IMR-90 (cell line): ENCODE data around the gene RAI1. TPM values are rescaled to one million over a fixed set of nuclear protein-coding genes. Genes with fewer than 3 reads are reported as not detected.
A peak's percentile ranks its signal among the peaks of the same experiment; 100 is the strongest.

Experiments
- ATAC-seq: fragments of 200-7000 bp; cut with Tn5 transposase; 2 replicates; pipeline ENCODE4 v1.9.1; 2020; ENCODE audit warnings: low read depth, mild to moderate bottlenecking, moderate library complexity
- BruUV-seq: library from RNA; stranded (reverse); fragments of 400-500 nt; replicated peaks from 2 replicates; lab custom pipeline; 2021; lab: Mats Ljungman, UMichigan
- CTCF ChIA-PET: fragments of 300-600 bp; formaldehyde crosslinking; extraction: SDS; loops from one replicate; lab custom pipeline; 2021; ENCODE audit warnings: antibody characterized with exemption; lab: Yijun Ruan, JAX
- POLR2A ChIA-PET: fragments of 300-600 bp; sonication (Branson Sonifier 250); formaldehyde crosslinking; loops from one replicate; lab custom pipeline; 2022; ENCODE audit warnings: antibody characterized with exemption; ENCODE audit not compliant: unreplicated experiment; lab: Charles Lee
- DNase-seq: peaks from one replicate; pipeline ENCODE4 v3.0.0; 2013
- H2AFZ ChIP-seq: replicated peaks from 2 replicates; pipeline ENCODE3; 2013; ENCODE audit warnings: low read length, mild to moderate bottlenecking; ENCODE audit not compliant: poor library complexity
- H2AK5ac ChIP-seq: 2 replicates; pipeline ENCODE4 v1.6.1; 2013; ENCODE audit warnings: low read depth, low read length, inconsistent platforms
- H2AK9ac ChIP-seq: replicated peaks from 2 replicates; pipeline ENCODE3; 2013; ENCODE audit warnings: mild to moderate bottlenecking, low read depth, low read length, moderate library complexity; ENCODE audit not compliant: poor library complexity
- H2BK120ac ChIP-seq: 2 replicates; pipeline ENCODE4 v1.6.1; 2013; ENCODE audit warnings: low read depth, low read length, inconsistent platforms
- H2BK15ac ChIP-seq: 3 replicates; pipeline ENCODE4 v1.6.1; 2013; ENCODE audit warnings: low read depth, low read length, inconsistent platforms
- H2BK20ac ChIP-seq: 2 replicates; pipeline ENCODE4 v1.6.1; 2013; ENCODE audit warnings: low read depth, mild to moderate bottlenecking, inconsistent platforms, low read length, moderate library complexity
- H2BK5ac ChIP-seq: 2 replicates; pipeline ENCODE4 v1.6.1; 2013; ENCODE audit warnings: mild to moderate bottlenecking, low read depth, low read length, inconsistent platforms; ENCODE audit not compliant: poor library complexity, severe bottlenecking
- H3K14ac ChIP-seq: replicated peaks from 2 replicates; pipeline ENCODE4 v1.6.1; 2013; ENCODE audit warnings: low read depth, low read length, inconsistent platforms
- H3K18ac ChIP-seq: 2 replicates; pipeline ENCODE4 v1.6.1; 2013; ENCODE audit warnings: low read depth, low read length, control low read depth
- H3K23ac ChIP-seq: 2 replicates; pipeline ENCODE4 v1.6.1; 2013; ENCODE audit warnings: low read depth, low read length, inconsistent platforms
- H3K27ac ChIP-seq: 2 replicates; pipeline ENCODE4 v1.5.1; 2013; ENCODE audit warnings: mild to moderate bottlenecking, control low read depth, low read length; ENCODE audit not compliant: insufficient read depth
- H3K27me3 ChIP-seq: 2 replicates; pipeline ENCODE4 v1.6.1; 2013; ENCODE audit warnings: low read length; ENCODE audit not compliant: control insufficient read depth, insufficient read depth
- H3K36me3 ChIP-seq: 2 replicates; pipeline ENCODE4 v1.6.1; 2013; ENCODE audit warnings: low read length, mixed read lengths; ENCODE audit not compliant: control insufficient read depth, insufficient read depth
- H3K4ac ChIP-seq: 2 replicates; pipeline ENCODE4 v1.6.1; 2013; ENCODE audit warnings: low read depth, low read length, inconsistent platforms
- H3K4me1 ChIP-seq: 2 replicates; pipeline ENCODE4 v1.6.1; 2013; ENCODE audit warnings: low read length, mixed read lengths; ENCODE audit not compliant: control insufficient read depth, insufficient read depth
- H3K4me2 ChIP-seq: 2 replicates; pipeline ENCODE4 v1.6.1; 2013; ENCODE audit warnings: low read depth, mild to moderate bottlenecking, control low read depth, low read length, moderate library complexity
- H3K4me3 ChIP-seq: 2 replicates; pipeline ENCODE4 v1.5.1; 2013; ENCODE audit warnings: low read depth, mild to moderate bottlenecking, control low read depth, low read length, moderate library complexity; ENCODE audit not compliant: insufficient read depth
- H3K56ac ChIP-seq: 2 replicates; pipeline ENCODE4 v1.6.1; 2013; ENCODE audit warnings: low read length, inconsistent platforms; ENCODE audit not compliant: insufficient read depth; ENCODE audit errors: extremely low read depth
- H3K79me1 ChIP-seq, 2 experiments: 2 replicates each; pipeline ENCODE4 v1.6.1; 2013; ENCODE audit warnings: low read length in 2 of 2, inconsistent platforms in 1 of 2, low read depth in 1 of 2
- H3K9ac ChIP-seq: 2 replicates; pipeline ENCODE4 v1.6.1; 2013; ENCODE audit warnings: low read depth, low read length, control low read depth
- H3K9me1 ChIP-seq: 2 replicates; pipeline ENCODE4 v1.6.1; 2013; ENCODE audit warnings: low read length, inconsistent platforms; ENCODE audit not compliant: insufficient read depth
- H3K9me3 ChIP-seq: 2 replicates; pipeline ENCODE4 v1.6.1; 2013; ENCODE audit warnings: low read length; ENCODE audit not compliant: control insufficient read depth, insufficient read depth
- H4K20me1 ChIP-seq: 2 replicates; pipeline ENCODE4 v1.6.1; 2013; ENCODE audit warnings: low read length, inconsistent platforms; ENCODE audit not compliant: insufficient read depth
- H4K5ac ChIP-seq: 2 replicates; pipeline ENCODE4 v1.6.1; 2013; ENCODE audit warnings: mild to moderate bottlenecking, low read depth, low read length, control low read depth
- H4K8ac ChIP-seq, 2 experiments: 2 replicates each; pipeline ENCODE4 v1.6.1; 2013; ENCODE audit warnings: low read depth in 2 of 2, low read length in 2 of 2, control low read depth in 1 of 2, inconsistent platforms in 1 of 2
- H4K91ac ChIP-seq: 2 replicates; pipeline ENCODE4 v1.6.1; 2013; ENCODE audit warnings: low read depth, low read length, inconsistent platforms; ENCODE audit not compliant: insufficient read depth
- SMC3 ChIP-seq: fragments of 150-350 bp; IDR thresholded peaks from 2 replicates; pipeline ENCODE4 v1.6.1; 2016; ENCODE audit warnings: low read depth, mild to moderate bottlenecking, antibody characterized with exemption, low read length, moderate library complexity
- WGBS, 2 experiments: methylation state at CpG; one replicate each; pipeline versions ENCODE4 v1.1.5 to v1.1.7; 2013; ENCODE audit warnings: missing lambda C conversion rate in 2 of 2; ENCODE audit not compliant: insufficient read length in 1 of 2; ENCODE audit errors: extremely low coverage in 2 of 2; 5-methylcytosine and 5-hydroxymethylcytosine counted together
- dilution Hi-C: fragments of 300-500 bp; cut with HindIII; formaldehyde crosslinking; loops from one replicate; pipeline ENCODE4 v1.14.3; 2018; ENCODE audit warnings: low sequenced_read_pairs; ENCODE audit not compliant: unreplicated experiment
- in situ Hi-C: fragments of 300-500 bp; cut with MboI; formaldehyde crosslinking; loops from 3 replicates; pipeline ENCODE4 v1.14.3; 2019; ENCODE audit warnings: low sequenced_read_pairs, inconsistent platforms, mixed read lengths
- intact Hi-C: fragments of 100-400 bp; cut with micrococcal nuclease; formaldehyde crosslinking; loops from 2 replicates; pipeline ENCODE4 v1.10.0; 2022
- polyA plus RNA-seq, 3 experiments: library from polyadenylated mRNA; depleted of rRNA; stranded (reverse); fragments of >200 nt; gene quantifications; 2 replicates each; pipeline ENCODE4 v1.2.3, GENCODE V29; 2012; ENCODE audit warnings: low replicate concordance in 1 of 3
- total RNA-seq: library from RNA; depleted of rRNA; stranded (reverse); fragments of >200 nt; gene quantifications from 2 replicates; pipeline ENCODE4 v1.2.3, GENCODE V29; 2012

RAI1 gene
- total and polyA plus RNA-seq, 2 of the 4 experiments (the other 2 are of a cell fraction) = 1.8 to 10.5 TPM

GRCh38 chr17:17716837-17717523, 35.7 kb downstream of the RAI1 start:
- H3K9me3 ChIP-seq = no peaks in the 10 kb centered on the region
- H2BK20ac ChIP-seq = no peak overlapping the region
- ATAC-seq (no peak), DNase-seq (no peak)
- dilution Hi-C loops (no loop called here), in situ Hi-C loops (no loop called here), intact Hi-C loops (no loop called here)
- H3K27me3 ChIP-seq = no peaks in the 10 kb centered on the region
- H3K79me1 ChIP-seq = peaks cover 67 to 98% of the 10 kb centered on the region in 2 experiments
- ChIA-PET CTCF (no interaction called here), POLR2A (no interaction called here)
- H3K23ac ChIP-seq = peak overlapping the region; percentile 59; the same call in 1 of the 2 replicates
- H2AK5ac ChIP-seq = no peak overlapping the region; the same call in 1 of the 2 replicates
- H3K9ac ChIP-seq = no peak overlapping the region
- peaks cover 43% of the 10 kb centered on the region for H3K4me1 ChIP-seq
- H3K56ac ChIP-seq = no peak overlapping the region
- no TSS peak for BruUV-seq
- H3K36me3 ChIP-seq = peaks cover 4% of the 10 kb centered on the region; the same call in 1 of the 2 replicates
- no peak overlapping the region for H3K27ac ChIP-seq
- no peak overlapping the region for H3K4me3 ChIP-seq
- no peak overlapping the region for H4K5ac ChIP-seq
- H4K91ac ChIP-seq = no peak overlapping the region
- H2AFZ ChIP-seq = peak overlapping the region; percentile 29
- no peak overlapping the region for H3K18ac ChIP-seq
- H3K4me2 ChIP-seq = no peak overlapping the region
- H2BK5ac ChIP-seq = no peak overlapping the region
- no peak overlapping the region for H2BK15ac ChIP-seq
- H3K4ac ChIP-seq = peak overlapping the region; percentile 29; the same call in 1 of the 2 replicates
- H3K9me1 ChIP-seq = peaks cover 72% of the 10 kb centered on the region
- no peak overlapping the region for H2BK120ac ChIP-seq
- TF ChIP-seq SMC3 = no peak
- peaks cover 97% of the 10 kb centered on the region for H4K20me1 ChIP-seq
- no peak overlapping the region for H2AK9ac ChIP-seq
- WGBS, 2 experiments = 71% methylated on average over 3 of the region's 7 CpGs; no CpG with 5 or more reads in 1 of the 2 experiments
- no peak overlapping the region for H4K8ac ChIP-seq
- H3K14ac ChIP-seq = 0 out of 2 replicates have a peak overlapping the region, but pooled peaks have one; percentile 11
